8988T (cell line): ENCODE results near the gene DESI1.
"Not testable (repeated sequence)": the region's sequence is repeated elsewhere in the genome, so short reads cannot be mapped to it uniquely, and the experiment has no call there.

Experiments used
- DNase-seq: peaks from one replicate; pipeline ENCODE4 v3.0.0; 2011

The DESI1 gene

DNA sequence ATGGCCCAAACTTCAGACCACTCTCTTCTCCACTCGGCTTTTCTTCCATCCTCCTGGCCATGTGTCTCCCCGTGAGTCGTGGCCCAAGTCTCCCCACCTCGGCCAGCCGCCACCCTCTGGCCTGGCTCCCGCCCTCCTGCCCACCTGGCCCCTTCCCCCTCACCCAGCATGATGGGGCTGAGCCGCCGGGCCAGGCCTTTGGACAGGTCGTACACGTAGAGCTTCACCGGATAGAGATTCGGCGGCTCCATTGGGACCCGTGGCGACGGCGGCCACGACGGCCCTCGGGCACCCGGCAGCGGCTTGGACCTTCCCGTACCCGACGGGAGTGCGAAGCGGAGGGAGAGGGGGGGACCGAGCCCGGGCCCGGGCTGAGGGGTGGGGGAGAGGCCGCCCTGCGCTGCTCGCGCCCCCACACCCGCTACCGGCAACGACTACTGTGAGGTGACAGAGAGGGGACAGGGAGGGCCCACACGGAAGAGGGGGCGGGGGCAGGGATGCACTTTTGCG, at the start of gene DESI1:
TSS of gene DESI1 (minus strand) at position 455 of the 510 bp plus-strand sequence. CDS start at position 251, 204 bp downstream.
- no peak for DNase-seq

GRCh38 chr22:41668971-41669911, 48.4 kb upstream of the DESI1 start:
- DNase-seq = no peak

- DNase-seq = no peak
Measured at GRCh38 chr22:41664951-41665350, 44.1 kb upstream of the DESI1 start.

- DNase-seq = no peak
Measured at GRCh38 chr22:41664490-41664889, 43.6 kb upstream of the DESI1 start.

DNA sequence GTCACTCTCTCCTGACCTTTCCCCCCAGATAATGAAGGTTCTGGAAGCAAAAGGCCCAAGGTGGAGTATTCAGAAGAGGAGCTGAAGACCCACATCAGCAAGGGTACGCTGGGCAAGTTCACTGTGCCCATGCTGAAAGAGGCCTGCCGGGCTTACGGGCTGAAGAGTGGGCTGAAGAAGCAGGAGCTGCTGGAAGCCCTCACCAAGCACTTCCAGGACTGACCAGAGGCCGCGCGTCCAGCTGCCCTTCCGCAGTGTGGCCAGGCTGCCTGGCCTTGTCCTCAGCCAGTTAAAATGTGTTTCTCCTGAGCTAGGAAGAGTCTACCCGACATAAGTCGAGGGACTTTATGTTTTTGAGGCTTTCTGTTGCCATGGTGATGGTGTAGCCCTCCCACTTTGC, 42.8 kb upstream of the DESI1 start:
- not testable (repeated sequence) for DNase-seq

DNA sequence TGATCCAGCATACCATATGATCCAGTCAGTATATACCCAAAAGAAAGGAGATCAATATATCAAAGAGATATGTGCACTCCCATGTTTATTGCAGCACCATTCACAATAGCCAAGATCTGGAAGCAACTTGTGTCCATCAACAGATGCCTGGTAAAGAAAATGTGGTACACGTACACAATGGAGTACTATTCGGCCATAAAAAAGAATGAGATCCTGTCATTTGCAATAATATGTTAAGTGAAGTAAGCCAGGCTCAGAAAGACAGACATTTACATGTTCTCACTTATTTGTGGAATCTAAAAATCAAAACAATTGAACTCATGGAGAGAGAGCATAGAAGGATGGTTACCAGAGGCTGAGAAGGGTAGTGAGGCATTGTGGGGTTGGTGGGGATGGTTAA, 40.9 kb upstream of the DESI1 start:
- DNase-seq = no peak

GRCh38 chr22:41661088-41661487, 40.2 kb upstream of the DESI1 start:
- no peak for DNase-seq

DNA sequence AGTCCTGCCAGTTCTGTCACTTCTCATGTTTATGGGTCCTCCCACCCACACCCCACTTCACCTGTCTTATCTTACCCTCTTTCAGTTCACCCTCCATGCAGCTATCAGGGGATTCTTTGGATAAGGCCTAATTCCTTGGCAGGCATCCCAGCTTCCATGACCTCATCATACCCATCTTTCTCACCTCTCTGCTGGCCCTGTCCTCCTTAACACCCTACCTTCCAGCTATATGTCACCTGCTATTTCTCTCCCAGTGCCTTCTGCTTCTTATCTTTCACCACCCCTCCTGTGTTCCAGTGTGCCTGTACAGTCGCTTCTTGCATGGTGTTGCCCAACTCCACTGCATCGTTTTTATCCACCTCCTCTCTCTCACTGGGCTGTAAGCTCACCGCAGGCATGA, 39.6 kb upstream of the DESI1 start:
- no peak for DNase-seq

DNA sequence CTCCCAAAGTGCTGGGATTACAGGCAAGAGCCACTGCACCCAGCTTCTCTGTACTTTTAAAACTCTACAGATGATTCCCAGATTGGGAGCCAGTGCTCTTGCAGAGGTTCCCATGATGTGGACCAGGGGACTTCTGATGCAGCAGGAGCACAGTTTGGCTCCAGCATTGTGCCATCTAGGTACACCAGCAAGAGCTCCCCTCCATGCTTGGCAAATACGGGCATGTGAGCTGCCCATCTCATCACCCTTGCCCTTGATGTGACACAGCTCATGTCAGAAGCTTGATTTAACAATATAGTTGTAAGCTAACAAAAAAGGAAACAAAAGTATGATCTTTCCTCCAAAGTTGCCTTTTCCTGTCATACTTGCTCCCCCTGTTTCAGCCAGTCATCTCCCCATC, 39.1 kb upstream of the DESI1 start:
- DNase-seq = no peak

DNA sequence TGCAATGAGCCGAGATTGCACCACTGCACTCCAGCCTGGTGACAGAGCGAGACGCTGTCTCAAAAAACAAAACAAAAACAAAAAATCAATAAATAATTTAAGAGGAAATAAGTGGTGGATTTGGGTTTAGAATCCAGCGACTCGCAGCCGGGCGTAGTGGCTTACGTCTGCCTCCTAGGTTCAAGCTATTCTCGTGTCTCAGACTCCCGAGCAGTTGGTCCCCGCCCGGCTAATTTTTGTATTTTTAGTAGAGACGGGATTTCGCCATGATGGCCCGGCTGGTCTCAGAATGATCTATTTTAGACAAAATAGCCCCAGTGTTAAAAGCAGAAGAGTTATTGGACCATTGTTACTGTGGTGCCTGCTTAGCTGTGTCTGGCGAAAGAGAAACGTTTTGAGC, 38.0 kb upstream of the DESI1 start:
- no peak for DNase-seq

DNA sequence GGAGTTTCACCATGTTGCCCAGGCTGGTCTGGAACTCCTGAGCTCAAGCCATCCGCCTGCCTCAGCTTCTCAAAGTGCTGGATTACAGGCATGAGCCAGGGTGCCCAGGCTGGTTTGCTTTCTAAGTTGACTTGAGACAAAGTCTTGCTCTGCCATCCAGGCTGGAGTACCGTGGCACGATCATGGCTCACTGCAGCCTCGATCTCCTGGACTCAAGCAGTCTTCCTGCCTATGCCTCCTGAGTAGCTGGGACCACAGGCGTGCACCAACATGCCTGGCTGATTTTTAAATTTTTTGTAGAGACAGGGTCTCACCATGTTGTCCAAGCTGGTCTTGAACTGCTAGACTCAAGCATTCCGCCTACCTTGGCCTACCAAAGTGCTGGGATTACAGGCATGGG, 36.9 kb upstream of the DESI1 start:
- DNase-seq = no peak

DNA sequence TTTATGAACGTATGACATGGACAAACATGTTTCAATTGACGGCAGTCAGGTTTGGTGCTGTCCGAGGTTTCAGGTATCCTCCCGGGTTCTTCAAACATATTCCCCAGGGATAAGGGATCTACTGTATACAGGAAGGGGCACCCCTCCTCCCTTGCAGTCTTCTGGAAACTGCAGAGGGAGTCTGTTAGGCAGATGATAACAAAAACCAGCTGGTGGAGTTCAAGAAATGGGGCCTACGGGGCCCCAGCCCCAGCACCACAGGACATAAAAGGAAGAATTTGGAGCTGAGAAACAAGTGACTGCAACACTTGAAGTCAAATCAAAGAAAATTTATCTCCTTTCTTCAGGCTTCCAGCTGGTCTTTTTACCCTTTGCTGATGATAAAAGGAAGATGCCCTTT, 35.7 kb upstream of the DESI1 start:
- no peak for DNase-seq

DNA sequence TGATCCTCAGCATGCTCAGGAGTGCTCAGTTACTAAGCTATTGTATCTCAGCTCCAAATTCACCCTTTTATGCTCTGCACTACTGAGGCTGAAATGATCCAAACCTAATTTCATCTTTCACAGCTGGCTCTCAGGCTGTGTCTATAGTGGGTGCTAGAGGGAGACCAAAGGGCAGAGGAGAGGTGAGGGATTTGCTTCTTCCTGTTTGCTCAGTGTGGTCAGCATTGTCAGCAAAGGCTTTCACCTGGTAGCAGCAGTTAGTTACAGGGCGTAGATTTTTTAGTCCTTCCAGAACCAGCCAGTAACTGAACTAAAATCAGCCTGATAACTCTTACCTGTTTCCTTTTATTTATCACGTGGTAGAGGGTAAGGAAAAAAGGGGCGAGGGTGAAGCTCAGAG, 33.5 kb upstream of the DESI1 start:
- DNase-seq = no peak

GRCh38 chr22:41650821-41651220, 30.0 kb upstream of the DESI1 start:
- DNase-seq = no peak

- no peak for DNase-seq
Measured at GRCh38 chr22:41650229-41650628, 29.4 kb upstream of the DESI1 start.

GRCh38 chr22:41648432-41648831, 27.6 kb upstream of the DESI1 start:
- no peak for DNase-seq

DNA sequence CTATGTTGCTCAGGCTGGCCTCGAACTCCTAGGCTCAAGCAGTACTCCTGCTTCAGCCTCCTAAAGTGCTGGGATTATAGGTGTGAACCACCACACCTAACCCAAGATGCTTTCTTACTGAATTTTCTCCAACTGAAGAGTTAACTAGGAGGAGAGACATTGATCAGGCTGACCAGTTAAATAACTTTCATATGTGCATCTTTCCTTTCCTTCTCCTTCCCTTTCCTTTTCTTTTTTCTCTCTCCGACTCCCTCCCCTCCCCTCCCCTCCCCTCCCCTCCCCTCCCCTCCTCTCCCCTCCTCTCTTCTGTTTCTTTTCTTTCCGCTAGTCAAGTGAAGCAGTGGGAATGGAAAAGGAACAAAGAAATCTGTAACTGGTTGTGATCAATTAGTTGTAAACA, 26.9 kb upstream of the DESI1 start:
- no peak for DNase-seq

GRCh38 chr22:41642331-41643110, 21.7 kb upstream of the DESI1 start:
- no peak for DNase-seq

DNA sequence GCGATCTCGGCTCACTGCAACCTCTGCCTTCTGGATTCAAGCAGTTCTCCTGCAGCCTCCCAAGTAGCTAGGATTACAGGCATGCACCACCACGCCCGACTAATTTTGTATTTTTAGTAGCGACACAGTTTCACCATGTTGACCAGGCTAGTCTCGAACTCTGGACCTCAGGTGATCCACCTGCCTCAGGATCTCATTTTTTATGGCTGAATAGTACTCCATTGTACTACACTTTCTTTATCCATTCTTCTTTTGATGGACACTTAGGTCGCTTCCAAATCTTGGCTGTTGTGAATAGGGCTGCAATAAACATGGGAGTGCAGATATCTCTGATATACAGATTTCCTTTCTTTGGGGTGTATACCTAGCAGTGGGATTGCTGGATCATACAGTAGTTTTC, 21.0 kb upstream of the DESI1 start:
- no peak for DNase-seq

- DNase-seq = no peak
Measured at GRCh38 chr22:41638748-41639147, 17.9 kb upstream of the DESI1 start.

GRCh38 chr22:41638124-41638523, 17.3 kb upstream of the DESI1 start:
- no peak for DNase-seq

DNA sequence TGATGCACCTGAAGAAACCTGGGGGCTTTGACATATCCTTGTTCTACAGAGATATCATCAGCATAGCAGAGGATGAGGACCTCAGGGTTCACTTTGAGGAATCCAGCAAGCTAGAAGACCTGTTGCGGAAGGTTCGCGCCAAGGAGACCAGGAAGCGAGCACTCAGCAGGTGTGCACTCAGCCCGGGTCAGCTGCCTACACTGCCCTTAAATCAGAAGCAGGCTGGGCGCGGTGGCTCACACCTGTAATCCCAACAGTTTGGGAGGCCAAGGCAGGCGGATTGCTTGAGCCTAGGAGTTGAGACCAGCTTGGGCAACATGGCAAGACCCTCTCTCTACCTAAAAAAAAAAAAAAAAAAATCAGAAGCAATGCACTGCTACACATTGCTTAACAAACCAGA, 16.8 kb upstream of the DESI1 start:
- DNase-seq = not testable (repeated sequence)

- no peak for DNase-seq
Measured at GRCh38 chr22:41636467-41636866, 15.6 kb upstream of the DESI1 start.

DNA sequence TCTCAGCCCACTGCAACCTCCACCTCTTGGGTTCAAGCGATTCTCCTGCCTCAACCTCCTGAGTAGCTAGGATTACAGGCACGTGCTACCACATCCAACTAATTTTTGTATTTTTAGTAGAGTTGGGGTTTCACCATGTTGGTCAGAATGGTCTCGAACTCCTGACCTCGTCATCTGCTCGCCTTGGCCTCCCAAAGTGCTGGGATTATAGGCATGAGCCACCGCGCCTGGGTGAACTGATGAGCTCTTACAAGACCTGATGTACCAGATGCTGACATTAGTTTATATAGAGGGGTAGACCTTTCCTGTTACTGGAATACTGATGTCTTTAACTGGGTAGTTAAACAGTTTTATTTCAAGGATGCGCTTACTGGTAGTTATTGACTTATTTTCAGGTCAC, 13.8 kb upstream of the DESI1 start:
- DNase-seq = not testable (repeated sequence)
